ENCODE results near the gene PRRX2. TPM values are rescaled to one million over a fixed set of nuclear protein-coding genes. Genes with fewer than 3 reads are reported as not detected.

The PRRX2 gene
- total and polyA plus RNA-seq, 2 experiments from 2014 or later: 5.8 to 8.3 TPM

- TF ChIP-seq JUNB (IDR thresholded peaks at IDR 0.05; ENCODE audit: unreplicated experiment) (no peak), EZH2phosphoT487 (IDR thresholded peaks at IDR 0.05; ENCODE audit: unreplicated experiment) (no peak), STAT1 (IDR thresholded peaks at IDR 0.05; ENCODE audit: unreplicated experiment) (no peak), ZNF114 (CRISPR knock-in tag; IDR thresholded peaks at IDR 0.05) (no peak), POLR2AphosphoS5 (IDR thresholded peaks at IDR 0.05; ENCODE audit: low read depth) (no peak), NANOG (IDR thresholded peaks at IDR 0.05; ENCODE audit: borderline replicate concordance) (no peak), EZH2 (IDR thresholded peaks at IDR 0.05; ENCODE audit: low read depth, unreplicated experiment) (no peak), CREB1 (CRISPR knock-in tag; IDR thresholded peaks at IDR 0.05; ENCODE audit: low read depth) (no peak), ETS1 (IDR thresholded peaks at IDR 0.05) (no peak), ZNF331 (CRISPR knock-in tag; IDR thresholded peaks at IDR 0.05; ENCODE audit: low read depth) (no peak)
- TF ChIP-seq, protein P1, sequence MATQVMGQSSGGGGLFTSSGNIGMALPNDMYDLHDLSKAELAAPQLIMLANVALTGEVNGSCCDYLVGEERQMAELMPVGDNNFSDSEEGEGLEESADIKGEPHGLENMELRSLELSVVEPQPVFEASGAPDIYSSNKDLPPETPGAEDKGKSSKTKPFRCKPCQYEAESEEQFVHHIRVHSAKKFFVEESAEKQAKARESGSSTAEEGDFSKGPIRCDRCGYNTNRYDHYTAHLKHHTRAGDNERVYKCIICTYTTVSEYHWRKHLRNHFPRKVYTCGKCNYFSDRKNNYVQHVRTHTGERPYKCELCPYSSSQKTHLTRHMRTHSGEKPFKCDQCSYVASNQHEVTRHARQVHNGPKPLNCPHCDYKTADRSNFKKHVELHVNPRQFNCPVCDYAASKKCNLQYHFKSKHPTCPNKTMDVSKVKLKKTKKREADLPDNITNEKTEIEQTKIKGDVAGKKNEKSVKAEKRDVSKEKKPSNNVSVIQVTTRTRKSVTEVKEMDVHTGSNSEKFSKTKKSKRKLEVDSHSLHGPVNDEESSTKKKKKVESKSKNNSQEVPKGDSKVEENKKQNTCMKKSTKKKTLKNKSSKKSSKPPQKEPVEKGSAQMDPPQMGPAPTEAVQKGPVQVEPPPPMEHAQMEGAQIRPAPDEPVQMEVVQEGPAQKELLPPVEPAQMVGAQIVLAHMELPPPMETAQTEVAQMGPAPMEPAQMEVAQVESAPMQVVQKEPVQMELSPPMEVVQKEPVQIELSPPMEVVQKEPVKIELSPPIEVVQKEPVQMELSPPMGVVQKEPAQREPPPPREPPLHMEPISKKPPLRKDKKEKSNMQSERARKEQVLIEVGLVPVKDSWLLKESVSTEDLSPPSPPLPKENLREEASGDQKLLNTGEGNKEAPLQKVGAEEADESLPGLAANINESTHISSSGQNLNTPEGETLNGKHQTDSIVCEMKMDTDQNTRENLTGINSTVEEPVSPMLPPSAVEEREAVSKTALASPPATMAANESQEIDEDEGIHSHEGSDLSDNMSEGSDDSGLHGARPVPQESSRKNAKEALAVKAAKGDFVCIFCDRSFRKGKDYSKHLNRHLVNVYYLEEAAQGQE (IDR thresholded peaks at IDR 0.05; ENCODE audit: unreplicated experiment): no peak
- TF ChIP-seq, protein P2, sequence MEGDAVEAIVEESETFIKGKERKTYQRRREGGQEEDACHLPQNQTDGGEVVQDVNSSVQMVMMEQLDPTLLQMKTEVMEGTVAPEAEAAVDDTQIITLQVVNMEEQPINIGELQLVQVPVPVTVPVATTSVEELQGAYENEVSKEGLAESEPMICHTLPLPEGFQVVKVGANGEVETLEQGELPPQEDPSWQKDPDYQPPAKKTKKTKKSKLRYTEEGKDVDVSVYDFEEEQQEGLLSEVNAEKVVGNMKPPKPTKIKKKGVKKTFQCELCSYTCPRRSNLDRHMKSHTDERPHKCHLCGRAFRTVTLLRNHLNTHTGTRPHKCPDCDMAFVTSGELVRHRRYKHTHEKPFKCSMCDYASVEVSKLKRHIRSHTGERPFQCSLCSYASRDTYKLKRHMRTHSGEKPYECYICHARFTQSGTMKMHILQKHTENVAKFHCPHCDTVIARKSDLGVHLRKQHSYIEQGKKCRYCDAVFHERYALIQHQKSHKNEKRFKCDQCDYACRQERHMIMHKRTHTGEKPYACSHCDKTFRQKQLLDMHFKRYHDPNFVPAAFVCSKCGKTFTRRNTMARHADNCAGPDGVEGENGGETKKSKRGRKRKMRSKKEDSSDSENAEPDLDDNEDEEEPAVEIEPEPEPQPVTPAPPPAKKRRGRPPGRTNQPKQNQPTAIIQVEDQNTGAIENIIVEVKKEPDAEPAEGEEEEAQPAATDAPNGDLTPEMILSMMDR (conservative IDR thresholded peaks at IDR 0.05; ENCODE audit: low read depth in 2 of 2): no peak
- TF ChIP-seq, protein P3, sequence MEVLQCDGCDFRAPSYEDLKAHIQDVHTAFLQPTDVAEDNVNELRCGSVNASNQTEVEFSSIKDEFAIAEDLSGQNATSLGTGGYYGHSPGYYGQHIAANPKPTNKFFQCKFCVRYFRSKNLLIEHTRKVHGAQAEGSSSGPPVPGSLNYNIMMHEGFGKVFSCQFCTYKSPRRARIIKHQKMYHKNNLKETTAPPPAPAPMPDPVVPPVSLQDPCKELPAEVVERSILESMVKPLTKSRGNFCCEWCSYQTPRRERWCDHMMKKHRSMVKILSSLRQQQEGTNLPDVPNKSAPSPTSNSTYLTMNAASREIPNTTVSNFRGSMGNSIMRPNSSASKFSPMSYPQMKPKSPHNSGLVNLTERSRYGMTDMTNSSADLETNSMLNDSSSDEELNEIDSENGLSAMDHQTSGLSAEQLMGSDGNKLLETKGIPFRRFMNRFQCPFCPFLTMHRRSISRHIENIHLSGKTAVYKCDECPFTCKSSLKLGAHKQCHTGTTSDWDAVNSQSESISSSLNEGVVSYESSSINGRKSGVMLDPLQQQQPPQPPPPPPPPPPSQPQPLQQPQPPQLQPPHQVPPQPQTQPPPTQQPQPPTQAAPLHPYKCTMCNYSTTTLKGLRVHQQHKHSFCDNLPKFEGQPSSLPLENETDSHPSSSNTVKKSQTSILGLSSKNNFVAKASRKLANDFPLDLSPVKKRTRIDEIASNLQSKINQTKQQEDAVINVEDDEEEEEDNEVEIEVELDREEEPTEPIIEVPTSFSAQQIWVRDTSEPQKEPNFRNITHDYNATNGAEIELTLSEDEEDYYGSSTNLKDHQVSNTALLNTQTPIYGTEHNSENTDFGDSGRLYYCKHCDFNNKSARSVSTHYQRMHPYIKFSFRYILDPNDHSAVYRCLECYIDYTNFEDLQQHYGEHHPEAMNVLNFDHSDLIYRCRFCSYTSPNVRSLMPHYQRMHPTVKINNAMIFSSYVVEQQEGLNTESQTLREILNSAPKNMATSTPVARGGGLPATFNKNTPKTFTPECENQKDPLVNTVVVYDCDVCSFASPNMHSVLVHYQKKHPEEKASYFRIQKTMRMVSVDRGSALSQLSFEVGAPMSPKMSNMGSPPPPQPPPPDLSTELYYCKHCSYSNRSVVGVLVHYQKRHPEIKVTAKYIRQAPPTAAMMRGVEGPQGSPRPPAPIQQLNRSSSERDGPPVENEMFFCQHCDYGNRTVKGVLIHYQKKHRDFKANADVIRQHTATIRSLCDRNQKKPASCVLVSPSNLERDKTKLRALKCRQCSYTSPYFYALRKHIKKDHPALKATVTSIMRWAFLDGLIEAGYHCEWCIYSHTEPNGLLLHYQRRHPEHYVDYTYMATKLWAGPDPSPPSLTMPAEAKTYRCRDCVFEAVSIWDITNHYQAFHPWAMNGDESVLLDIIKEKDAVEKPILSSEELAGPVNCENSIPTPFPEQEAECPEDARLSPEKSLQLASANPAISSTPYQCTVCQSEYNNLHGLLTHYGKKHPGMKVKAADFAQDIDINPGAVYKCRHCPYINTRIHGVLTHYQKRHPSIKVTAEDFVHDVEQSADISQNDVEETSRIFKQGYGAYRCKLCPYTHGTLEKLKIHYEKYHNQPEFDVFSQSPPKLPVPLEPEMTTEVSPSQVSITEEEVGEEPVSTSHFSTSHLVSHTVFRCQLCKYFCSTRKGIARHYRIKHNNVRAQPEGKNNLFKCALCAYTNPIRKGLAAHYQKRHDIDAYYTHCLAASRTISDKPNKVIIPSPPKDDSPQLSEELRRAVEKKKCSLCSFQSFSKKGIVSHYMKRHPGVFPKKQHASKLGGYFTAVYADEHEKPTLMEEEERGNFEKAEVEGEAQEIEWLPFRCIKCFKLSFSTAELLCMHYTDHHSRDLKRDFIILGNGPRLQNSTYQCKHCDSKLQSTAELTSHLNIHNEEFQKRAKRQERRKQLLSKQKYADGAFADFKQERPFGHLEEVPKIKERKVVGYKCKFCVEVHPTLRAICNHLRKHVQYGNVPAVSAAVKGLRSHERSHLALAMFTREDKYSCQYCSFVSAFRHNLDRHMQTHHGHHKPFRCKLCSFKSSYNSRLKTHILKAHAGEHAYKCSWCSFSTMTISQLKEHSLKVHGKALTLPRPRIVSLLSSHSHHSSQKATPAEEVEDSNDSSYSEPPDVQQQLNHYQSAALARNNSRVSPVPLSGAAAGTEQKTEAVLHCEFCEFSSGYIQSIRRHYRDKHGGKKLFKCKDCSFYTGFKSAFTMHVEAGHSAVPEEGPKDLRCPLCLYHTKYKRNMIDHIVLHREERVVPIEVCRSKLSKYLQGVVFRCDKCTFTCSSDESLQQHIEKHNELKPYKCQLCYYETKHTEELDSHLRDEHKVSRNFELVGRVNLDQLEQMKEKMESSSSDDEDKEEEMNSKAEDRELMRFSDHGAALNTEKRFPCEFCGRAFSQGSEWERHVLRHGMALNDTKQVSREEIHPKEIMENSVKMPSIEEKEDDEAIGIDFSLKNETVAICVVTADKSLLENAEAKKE (CRISPR knock-in tag; IDR thresholded peaks at IDR 0.05): no peak
- H3K27me3 ChIP-seq (ENCODE audit: insufficient read depth): no peaks in the 10 kb centered on the region
- Mint-ChIP-seq H3K4me3 (no peak overlapping the region), H3K36me3 (ENCODE audit: low read depth) (no peaks in the 10 kb centered on the region), H3K27ac (no peak overlapping the region), H3K27me3 (ENCODE audit: insufficient read depth, low read depth, poor library complexity) (peaks cover 4% of the 10 kb centered on the region), H3K9me3 (no peaks in the 10 kb centered on the region), H3K4me1 (peaks cover 11% of the 10 kb centered on the region)
- H3K79me2 ChIP-seq (replicated peaks; ENCODE audit: insufficient read depth): no peaks in the 10 kb centered on the region
- no peaks in the 10 kb centered on the region for H4K20me1 ChIP-seq (replicated peaks; ENCODE audit: insufficient read depth)
- no peak for DNase-seq (ENCODE audit: low spot score)
- H3K27ac ChIP-seq (ENCODE audit: low read depth): no peak overlapping the region
- H3F3A ChIP-seq (replicated peaks; ENCODE audit: low read depth): no peaks in the 10 kb centered on the region
- H3K36me3 ChIP-seq (ENCODE audit: insufficient read depth): no peaks in the 10 kb centered on the region
- H3K4me2 ChIP-seq: no peak overlapping the region
- H2AFZ ChIP-seq: 0 out of 2 replicates have a peak overlapping the region, but pooled peaks have one; percentile 43
- H3K9me2 ChIP-seq (ENCODE audit: insufficient read depth): no peaks in the 10 kb centered on the region
- ATAC-seq: peak; percentile 20; the same call in 2 of the 3 replicates
- peaks cover 14% of the 10 kb centered on the region for H3K4me1 ChIP-seq (ENCODE audit: insufficient read depth)
- no peak overlapping the region for H3K4me3 ChIP-seq
These were observed 47.9 kb downstream of the PRRX2 start for GRCh38 chr9:129713402-129713679.

Measured in GM23338 (cell line).